ENCODE measurements around the gene GIMAP7.
"Not testable (repeated sequence)": the region's sequence is repeated elsewhere in the genome, so short reads cannot be mapped to it uniquely, and the experiment has no call there.

The GIMAP7 gene

GRCh38 chr7:150513758-150514157, 914 bp upstream of the GIMAP7 start:
- no peak for DNase-seq (ENCODE audit: low read depth)

- DNase-seq (ENCODE audit: low read depth) = no peak
Observed at GRCh38 chr7:150515248-150516147, 826 bp downstream of the GIMAP7 start.

- DNase-seq (ENCODE audit: low read depth) = no peak
Observed at GRCh38 chr7:150516956-150517745, 2.5 kb downstream of the GIMAP7 start.

DNA sequence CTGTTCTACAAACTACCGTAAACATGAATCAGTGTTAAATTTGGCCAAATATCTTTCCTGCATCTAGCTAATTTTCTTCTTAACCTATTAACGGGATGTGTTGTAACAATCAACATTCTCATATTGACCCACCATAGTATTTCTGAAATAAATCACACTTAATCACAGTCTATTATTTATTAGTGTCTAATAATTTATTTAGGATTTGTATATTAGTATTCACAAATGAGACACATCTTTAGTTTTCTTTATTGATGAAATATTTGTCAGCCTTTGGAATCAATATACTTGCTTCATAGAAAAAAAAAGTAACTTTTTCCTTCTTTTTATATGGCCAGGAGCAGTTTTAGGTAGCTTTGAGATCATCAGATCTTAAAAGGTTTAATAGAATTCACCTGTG, 4.6 kb downstream of the GIMAP7 start:
- no peak for DNase-seq (ENCODE audit: low read depth)

- no peak for DNase-seq (ENCODE audit: low read depth)
Observed at GRCh38 chr7:150520145-150520544, 5.5 kb downstream of the GIMAP7 start.

- not testable (repeated sequence) for DNase-seq (ENCODE audit: low read depth)
Observed at GRCh38 chr7:150522931-150523330, 8.3 kb downstream of the GIMAP7 start.

- no peak for DNase-seq (ENCODE audit: low read depth)
Observed at GRCh38 chr7:150524018-150524417, 9.3 kb downstream of the GIMAP7 start.

GRCh38 chr7:150531704-150532103, 17.0 kb downstream of the GIMAP7 start:
- no peak for DNase-seq (ENCODE audit: low read depth)

DNA sequence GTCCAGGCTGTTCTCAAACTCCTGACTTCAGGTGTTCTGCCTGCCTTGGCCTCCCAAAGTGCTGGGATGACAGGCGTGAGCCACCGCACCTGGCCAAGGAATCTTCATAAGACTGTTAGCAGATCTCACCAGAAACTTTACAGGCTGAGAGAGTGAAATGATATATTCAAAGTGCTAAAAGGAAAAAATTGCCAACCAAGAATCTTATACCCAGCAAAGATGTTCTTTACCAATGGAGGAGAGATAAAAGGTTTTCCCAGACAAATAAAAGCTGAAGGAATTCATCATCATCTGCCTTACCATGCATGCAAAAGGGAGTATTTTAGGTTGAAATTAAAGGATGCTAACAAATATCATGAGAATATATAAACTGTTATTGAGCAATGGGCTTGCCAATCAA, 23.6 kb downstream of the GIMAP7 start:
- DNase-seq (ENCODE audit: low read depth) = no peak

DNA sequence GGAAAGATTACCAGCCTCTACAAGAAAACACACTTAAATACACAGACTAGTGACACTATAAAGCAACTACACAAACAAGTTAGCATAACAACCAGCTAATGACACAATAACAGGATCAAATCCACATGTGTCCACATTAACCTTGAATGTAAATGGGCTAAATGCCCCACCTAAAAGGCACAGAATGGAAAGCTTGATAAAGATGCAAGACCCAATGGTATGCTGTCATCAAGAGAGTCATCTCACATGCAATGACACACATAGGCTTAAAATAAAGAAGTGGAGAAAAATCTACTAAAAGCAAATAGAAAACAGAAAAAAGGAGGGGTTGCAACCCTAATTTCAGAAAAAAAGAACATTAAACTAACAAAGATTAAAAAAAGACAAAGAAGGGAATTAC, 38.5 kb downstream of the GIMAP7 start:
- no peak for DNase-seq (ENCODE audit: low read depth)

GRCh38 chr7:150556521-150557138, 42.0 kb downstream of the GIMAP7 start:
- no peak for DNase-seq (ENCODE audit: low read depth)

- no peak for DNase-seq (ENCODE audit: low read depth)
Observed at GRCh38 chr7:150560486-150560885, 45.8 kb downstream of the GIMAP7 start.

- no peak for DNase-seq (ENCODE audit: low read depth)
Observed at GRCh38 chr7:150562919-150563318, 48.2 kb downstream of the GIMAP7 start.

GRCh38 chr7:150564006-150564405, 49.3 kb downstream of the GIMAP7 start:
- no peak for DNase-seq (ENCODE audit: low read depth)

DNA sequence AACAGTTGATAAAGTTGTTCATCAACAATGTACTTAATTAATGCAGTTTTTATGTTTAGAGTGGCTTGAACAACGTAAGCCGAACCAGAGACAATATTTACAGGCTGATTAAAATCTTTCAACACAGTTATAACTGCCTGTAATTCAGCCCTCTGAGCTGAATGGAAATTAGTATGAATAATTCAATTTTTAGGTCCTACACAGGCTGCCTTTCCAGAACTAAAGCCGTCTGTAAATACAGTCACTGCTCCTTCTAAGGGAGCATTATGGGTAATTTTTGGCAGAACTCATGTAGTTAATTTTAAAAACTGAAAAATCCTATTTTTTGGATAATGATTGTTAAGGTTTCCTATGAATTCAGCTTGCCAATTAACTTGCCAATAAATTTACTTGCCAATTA, 49.9 kb downstream of the GIMAP7 start:
- no peak for DNase-seq (ENCODE audit: low read depth)

- DNase-seq (ENCODE audit: low read depth) = no peak
Observed at GRCh38 chr7:150565239-150565638, 50.6 kb downstream of the GIMAP7 start.

GRCh38 chr7:150566123-150566522, 51.5 kb downstream of the GIMAP7 start:
- no peak for DNase-seq (ENCODE audit: low read depth)

- no peak for DNase-seq (ENCODE audit: low read depth)
Observed at GRCh38 chr7:150566572-150566971, 51.9 kb downstream of the GIMAP7 start.

- DNase-seq (ENCODE audit: low read depth) = no peak
Observed at GRCh38 chr7:150567169-150567568, 52.5 kb downstream of the GIMAP7 start, which contains the start of gene GIMAP4. Gene GIMAP4 (plus strand): TSS chr7:150567390. CDS start chr7:150569902, 2,512 bp downstream.

GRCh38 chr7:150567871-150568301, 53.2 kb downstream of the GIMAP7 start:
- no peak for DNase-seq (ENCODE audit: low read depth)

- DNase-seq (ENCODE audit: low read depth) = no peak
Observed at GRCh38 chr7:150568714-150569113, 54.0 kb downstream of the GIMAP7 start.

DNA sequence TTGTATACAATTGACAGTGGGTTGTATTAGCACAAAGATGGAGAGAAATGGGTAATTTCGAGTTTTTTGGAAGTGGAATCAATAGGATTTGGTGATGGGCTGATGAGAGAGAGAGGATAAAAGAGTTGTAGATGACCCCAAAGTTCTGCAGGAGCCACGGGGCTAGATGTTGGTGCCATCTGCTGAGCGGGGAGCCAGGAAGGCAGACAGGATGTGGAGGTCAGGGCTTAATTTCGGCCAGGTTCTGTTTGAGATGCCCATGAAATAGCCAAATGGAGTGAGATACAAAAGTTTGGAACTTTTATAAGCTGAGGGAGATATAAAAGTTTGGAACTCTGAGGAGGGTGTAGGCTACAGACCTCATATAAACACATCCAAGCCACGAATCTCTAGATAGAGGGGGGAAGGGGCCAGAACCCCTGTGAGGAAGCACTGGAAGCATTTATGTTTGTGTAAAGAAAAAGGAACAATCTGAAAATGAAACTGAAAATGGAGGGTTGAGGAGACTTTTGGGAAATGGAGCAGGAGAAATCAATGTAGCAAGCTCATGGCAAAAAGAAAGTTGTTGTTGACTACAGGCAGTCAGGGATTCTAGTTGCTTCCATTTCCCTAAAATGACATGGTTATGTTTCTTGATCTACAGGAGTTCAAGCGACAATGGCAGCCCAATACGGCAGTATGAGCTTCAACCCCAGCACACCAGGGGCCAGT, 54.7 kb downstream of the GIMAP7 start:
- DNase-seq (ENCODE audit: low read depth) = no peak
